HG03139 (cell line): ENCODE data around the gene STK40.
A peak's percentile ranks its signal among the peaks of the same experiment; 100 is the strongest.

ENCODE experiments used
- ATAC-seq: cut with Tn5 transposase; IDR thresholded peaks from one replicate; pipeline ENCODE4 v1.9.1; 2021; ENCODE audit not compliant: unreplicated experiment

STK40 gene

DNA sequence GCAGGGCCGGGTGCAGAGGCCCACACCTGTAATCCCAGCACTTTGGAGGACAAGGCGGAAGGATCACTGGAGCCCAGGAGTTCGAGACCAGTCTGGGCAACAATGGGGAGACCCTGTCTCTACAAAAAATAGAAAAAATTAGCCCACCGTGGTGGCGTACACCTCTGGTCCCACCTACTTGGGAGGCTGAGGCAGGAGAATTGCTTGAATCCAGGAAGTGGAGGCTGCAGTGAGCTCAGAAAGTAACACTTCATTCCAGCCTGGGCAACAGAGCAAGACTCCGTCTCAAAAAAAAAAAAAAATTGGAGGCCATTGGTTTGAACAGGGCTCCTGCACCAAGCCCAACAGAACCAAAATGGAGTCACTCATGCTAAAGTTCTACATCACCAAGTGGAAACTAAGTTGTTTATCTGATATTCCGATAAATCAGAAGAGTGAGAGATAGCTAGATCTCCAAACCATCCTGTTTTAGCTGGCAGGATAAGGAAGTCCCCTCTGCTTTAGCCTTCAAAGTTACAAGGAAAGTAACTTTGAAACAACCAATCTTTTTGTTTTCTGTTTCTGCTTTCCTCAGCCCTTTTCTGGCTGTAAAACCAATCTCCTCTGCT lies 12.8 kb upstream of the STK40 start:
- no peak for ATAC-seq

DNA sequence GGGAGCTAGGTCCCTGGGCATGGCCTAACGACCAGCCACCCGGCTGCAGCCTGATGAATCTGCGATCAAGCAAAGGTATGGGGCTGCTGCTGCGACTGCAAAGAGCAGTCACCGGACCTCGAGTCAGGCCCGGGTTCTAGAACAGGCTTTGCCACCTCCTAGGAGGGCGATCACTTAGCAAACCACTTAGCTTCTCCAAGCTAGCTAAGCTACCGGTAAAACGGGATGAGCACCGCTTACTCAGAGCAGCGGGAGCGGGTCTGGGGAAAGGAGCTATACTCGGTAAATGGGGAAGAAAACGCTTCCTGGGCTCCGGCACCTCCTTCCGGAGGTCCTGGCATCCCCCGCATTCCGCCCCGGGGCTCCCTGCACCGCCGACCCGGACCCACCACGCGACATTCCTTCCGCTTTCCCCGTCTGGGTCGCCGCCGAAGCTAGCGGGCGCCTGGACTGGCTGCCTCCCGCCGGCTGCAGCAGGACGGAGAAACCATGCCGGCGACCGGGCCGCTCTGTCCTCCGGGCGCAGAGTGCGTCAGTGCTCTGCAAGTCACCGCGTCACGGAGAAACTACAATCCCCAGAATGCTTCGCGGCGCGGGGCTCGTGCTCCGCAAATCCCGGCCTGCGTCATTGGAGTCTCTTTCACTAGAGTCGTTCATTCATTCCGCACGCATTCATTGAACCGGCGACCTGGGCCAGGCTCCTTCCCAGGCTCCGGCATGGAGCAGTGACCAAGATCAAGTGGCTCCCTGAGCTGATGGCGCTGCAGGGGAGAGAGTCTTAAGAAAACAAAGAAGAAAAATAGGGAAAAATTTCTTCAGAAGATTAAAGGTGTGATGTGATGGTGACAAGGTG lies 11.9 kb upstream of the STK40 start, which contains the start of gene LSM10:
LSM10 (minus strand) TSS at position 531 of the 853 bp plus-strand sequence. CDS start 3,779 bp downstream, outside the sequence.
- peak; percentile 82 for ATAC-seq

DNA sequence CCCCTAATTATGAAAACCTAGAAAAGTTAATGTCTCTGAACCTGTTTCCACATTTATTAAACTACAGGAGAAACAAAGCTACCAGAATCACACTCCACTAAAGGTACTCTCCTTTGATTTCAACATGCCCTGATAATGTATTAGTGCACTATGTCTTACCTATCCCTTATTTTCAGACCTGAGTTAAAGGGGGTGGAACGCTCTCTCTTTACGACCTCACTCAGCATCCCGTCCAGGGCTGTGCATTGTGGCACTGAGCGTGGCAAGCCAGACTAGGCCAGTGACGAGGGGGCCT lies 11.3 kb upstream of the STK40 start:
- ATAC-seq = no peak

DNA sequence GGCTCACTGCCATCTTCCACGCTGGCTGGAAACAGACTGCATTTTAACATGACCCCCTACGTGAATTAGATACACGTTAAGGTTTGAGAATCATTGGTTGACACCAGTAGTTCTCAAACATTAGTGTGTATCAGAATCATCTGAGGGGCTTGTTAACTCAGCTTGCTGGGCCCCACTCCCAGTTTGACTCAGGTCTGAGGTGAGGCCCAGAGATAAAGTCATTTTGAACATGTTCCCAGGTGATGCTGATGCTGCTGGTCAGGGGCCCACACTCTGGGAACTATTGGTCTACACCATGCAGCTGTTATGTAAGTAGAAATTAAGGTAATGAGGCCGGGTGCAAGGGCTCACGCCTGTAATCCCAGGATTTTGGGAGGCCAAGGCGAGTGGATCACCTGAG lies 10.6 kb upstream of the STK40 start:
- ATAC-seq = no peak

DNA sequence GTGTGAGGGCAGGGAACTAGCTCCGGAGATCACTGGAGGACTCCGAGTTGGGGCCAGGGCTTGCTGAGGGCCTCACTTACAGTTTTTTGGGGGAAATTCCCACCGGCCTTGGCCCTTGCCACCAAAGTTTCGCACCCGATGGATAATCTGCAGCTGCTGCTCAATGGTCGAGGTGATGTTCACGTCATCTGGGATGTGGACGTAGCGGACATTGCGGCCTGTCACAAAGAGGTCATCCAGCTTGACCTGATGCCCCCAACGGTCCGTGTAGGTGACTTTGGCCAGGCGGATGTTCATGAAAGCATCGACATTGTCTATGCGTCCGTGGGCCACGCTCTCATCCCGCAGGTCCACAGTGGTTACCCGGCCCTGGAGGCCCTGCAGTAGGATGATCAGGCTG lies 8.0 kb upstream of the STK40 start:
- ATAC-seq = no peak

DNA sequence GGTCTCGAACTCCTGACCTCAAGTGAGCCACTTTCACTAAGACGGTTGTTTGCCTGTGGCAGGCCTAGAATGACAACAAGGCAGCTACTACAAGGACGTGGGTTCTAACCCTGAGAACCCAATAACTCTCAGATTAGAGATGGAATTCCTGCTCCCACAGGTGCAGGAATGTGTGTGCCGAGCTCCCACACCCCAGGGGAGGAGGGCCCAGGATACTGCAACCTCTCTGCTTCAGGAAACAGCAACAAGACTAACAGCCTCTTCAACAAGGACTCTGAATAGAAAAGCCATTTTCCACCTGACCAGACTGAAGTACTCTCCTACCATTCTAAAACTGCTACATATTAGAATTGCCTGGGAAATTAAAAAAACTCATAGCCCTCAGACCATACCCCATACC lies 7.1 kb upstream of the STK40 start:
- ATAC-seq = no peak

DNA sequence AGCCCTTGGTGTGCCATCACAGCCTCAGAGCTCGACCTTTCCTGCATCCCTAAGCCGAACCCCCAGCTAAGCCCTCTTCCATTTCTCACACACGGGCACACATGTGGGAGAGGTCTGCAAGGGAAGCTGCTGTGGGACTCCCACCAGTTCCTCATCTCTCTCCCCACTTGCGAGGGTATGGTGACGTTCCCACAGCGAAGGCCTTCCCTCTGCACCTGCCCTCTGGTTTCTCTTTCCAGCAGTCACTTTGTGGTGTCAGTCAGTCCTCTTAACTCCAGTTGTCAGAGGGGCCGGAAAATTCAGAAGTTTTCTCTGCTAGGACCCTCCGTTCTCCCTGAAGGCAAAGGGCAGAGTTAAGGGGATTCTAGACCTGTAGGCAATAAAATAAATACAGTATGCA lies 5.5 kb upstream of the STK40 start:
- no peak for ATAC-seq

DNA sequence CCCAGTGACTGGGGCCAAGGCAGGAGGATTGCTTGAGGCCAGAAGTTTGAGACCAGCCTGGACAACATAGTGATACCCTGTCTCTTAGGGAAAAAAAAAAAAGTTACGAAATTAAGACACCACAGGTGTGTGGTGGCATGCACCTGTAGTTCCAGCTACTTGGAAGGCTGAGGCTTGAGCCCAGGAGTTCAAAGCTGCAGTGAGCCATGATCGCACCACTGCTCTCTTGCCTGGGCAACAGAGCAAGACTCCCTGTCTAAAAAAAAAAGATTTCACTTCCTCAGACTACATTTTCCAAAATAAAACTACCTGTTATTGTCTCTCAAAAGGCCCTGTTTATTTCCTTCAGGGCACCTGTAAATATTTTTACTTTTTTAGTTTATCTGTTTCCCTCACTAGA lies 4.7 kb upstream of the STK40 start:
- no peak for ATAC-seq

DNA sequence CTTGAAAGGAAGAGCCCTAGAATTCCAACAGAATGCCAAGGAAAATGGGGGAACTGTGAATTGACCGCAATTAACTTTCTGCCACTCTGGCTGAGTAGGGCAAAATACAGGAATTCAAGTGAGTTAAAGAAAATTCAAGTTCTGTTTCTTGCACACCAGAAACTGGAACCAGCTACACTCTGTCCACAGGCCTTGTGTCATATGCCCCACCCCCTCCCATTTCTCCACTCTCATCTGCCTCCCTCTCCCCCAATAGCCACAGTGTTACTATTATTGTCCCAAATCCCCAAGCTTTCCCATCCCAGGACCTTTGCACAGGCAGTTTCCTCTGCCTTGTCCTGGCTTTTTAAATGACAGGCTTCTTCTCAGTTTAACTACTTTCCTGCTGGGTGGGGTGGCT lies 4.3 kb upstream of the STK40 start:
- no peak for ATAC-seq

DNA sequence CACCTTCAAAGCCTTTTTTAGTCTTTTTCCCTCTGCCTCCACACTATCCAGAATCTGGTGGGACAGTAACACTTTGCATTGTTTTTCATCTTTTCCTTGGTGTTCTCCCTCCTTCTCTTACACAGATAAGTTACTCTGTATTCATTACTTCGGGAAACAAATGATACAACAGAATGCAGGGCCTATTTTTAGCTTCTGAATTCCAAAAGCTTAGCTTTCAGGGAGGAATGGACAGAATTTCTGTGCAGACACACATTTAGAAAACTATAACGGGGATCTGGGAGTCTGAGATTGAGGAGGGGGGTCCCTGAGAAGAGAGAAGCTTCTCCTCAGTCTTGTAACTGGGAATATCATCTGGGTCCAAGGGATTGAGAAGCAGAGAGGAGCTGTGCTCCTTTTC lies 3.5 kb upstream of the STK40 start:
- ATAC-seq = no peak

DNA sequence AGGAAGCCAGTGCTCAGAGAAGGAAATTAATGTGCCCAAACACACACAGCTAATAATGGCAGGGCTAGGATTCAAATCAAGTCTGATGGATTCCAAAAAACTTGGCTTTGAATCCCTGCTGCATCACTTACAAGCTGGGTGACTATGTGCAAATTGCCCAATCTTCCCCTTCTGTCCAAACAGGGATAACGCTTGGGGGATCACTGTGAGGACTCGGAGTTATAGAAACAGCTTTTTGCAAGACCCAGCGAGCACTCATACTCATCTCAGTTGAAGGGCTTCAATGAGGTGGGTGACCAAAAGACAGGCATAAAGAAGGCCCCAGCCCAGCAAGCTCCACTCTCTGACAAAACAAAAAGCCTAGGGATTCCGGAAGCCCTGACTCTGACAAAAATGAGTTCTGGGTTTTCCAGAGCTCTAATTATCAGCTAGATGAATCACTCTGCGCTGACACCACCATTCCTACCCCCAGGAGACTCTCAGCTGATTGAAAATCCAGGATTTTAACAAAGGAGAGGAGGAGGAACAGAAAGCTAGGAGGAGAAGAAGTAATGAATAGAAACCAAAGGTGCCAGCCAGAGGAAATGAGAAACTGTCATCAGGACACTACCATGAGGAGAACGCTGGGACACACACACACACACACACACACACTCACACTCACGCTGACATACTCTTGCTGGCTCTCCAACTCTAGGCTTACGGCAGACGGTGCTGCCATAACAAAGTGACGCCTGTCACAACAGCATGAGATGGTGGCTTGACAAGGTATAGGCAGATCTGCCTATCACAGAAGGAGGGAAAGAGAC lies 1.6 kb upstream of the STK40 start:
- ATAC-seq = no peak

DNA sequence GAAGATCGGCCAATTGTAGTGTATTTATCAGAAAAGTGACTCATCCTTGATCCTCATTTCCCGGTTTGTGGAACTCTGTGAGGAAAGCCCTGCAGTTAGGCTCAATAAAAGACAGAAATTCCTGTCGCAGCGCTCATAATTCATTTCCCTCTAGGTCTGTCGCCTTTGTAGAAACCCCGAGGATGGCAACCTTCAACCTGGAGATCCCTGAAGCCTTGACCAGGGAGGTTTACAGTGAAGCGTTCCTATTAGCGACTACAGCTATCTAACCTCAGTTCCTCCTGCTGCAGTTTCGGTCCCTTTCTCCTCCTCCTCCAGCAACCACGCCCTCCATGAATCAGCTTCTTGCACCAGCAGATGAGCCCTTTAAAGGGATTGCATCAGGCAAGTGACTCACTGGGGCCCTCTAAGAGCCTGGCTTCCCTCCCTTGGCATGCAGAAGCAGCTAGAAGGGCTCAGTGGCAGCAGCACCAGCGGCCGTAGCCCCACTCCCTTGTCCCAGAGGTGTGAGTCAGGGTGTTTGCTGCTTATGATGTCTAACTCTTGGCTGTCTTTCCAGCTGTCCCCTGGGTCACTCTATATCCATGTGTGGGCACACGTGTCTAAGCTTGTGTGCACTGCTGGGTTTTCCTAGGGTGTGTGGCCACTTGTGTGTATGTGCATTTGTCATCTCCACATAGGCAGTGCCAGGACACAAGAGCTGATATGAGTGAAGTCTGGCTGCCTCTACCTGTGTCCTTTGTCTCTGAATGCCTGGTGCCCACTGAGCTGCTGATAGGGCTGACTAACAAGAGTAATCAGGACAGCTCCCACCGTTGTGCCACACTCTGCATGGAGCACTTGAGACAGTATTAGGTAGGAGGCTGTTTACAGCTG lies 779 bp upstream of the STK40 start:
- ATAC-seq = no peak

DNA sequence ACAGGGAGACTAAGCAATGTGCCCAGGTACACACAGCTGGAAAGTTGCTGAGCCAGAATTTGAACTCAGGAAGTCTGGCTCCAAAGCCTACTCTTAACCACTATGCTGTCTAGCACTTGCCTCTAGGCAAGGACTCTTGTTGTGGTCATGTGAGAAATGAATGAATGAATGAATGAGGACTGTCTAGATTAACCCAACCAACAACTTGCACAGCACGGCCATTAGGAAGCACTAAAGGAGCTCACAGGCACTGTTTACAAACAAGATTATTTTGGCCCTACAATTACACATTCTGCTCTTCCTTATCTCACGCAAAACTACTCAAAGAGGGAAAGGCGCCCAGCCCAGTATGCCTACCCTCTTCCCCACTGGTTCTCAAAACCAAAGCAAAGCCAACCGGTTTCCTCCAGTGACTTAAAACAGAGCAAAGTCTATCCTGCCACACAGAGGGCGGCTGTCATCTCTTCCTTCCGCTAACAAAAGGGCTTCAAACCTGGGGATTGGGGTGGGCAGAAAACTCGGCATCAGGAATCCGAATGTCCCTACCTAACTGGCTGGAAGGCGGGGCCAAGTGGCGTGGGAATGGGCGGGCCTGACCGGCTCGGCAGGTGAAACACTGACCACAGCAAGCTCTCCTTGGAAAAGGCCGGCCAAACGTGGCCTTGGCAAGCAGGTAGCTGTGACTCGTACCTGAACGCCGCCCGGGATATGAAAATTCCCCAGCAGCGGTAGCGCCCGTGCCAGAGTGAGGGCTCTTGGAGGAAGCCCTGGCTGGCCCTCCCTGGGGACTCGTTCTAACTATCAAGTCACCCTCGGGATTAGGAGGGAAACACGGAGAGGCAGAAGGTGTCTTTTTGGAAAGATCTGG lies 948 bp downstream of the STK40 start:
- ATAC-seq = no peak

DNA sequence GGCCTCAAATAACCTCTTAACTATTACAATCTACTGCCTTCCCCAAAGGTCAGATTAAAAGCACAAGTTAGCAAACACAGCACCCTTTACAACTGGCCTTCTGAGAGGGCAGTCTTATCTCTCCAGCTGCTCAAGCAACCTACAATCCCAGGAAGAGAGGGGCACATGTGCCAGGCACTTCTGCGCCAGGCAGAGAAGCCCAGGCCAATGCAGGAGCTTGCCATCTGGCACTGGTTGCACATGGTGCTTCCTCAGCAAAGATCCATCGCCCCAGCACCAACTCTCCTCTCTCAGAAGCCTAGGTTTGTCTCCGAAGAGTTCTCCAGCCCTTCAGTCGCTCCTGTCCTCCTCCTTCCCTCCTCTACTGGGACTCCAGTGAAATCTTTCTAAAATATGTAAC lies 2.5 kb downstream of the STK40 start:
- no peak for ATAC-seq

DNA sequence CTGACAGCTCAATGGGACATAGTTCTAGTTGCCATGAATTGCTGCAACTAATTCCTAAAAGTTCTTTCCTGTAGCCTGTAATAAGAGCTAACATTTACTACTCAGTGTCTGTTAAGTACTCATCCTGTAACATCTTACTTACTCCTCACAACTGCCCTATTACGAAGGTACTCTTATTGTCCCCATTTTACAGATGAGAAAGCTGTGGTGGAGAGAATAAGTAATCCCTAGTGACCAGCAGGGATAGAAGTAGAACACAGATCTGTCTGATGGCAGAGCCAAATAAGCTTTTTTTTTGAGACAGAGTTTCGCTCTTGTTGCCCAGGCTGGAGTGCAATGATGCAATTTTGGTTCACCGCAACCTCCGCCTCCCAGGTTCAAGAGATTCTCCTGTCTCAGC lies 3.1 kb downstream of the STK40 start:
- no peak for ATAC-seq

DNA sequence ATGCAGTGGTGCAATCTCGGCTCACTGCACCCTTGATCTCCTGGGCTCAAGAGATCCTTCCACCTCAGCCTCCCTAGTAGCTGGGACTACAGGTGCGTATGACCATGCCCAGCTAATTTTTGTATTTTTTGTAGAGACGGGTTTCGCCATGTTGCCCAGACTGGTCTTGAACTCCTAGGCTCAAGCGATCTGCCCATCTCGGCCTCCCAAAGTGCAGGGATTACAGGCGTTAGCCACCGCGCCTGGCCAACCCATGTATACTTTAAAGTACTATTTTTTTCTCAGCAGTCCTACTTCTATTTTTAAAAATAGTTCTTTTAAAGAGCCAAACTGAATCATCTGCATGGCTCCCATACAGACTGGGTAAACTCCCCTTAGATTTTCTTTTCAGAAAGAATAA lies 3.5 kb downstream of the STK40 start:
- no peak for ATAC-seq

DNA sequence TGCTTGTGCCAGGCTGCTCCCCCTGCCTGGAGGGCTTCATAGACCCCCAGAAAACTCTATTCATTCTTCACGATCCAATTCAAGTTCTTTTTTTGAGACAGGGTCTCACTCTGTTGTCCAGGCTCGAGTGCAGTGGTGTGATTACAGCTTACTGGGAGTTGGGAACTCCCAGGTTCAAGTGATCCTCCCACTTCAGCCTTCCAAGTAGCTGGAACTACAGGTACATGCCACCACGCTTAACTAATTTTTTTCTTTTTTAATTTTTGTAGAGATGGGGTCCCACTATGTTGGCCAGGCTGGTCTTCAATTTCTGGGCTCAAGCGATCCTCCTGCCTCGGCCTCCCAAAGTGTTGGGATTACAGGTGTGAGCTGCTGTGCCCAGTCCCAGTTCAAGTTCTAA lies 4.3 kb downstream of the STK40 start:
- ATAC-seq = no peak

DNA sequence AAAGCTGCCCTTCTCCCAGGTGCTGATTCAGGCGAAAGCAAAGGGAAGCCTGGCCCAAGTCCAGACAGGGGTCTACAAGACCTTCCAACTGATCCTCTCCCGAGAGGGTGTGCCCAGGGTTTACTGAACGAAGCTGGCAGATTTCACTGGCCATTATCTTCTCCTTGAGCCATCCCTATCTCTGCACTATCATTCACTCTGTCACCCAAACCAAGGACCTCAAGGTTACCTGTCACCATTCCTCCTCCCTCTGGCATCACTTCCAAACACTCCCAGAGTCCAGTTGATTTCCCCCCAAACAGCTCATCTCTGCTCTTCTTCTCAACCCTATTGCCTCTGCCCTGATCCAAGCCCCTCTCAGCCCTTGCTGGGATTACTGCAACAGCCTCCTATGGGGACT lies 4.9 kb downstream of the STK40 start:
- no peak for ATAC-seq

DNA sequence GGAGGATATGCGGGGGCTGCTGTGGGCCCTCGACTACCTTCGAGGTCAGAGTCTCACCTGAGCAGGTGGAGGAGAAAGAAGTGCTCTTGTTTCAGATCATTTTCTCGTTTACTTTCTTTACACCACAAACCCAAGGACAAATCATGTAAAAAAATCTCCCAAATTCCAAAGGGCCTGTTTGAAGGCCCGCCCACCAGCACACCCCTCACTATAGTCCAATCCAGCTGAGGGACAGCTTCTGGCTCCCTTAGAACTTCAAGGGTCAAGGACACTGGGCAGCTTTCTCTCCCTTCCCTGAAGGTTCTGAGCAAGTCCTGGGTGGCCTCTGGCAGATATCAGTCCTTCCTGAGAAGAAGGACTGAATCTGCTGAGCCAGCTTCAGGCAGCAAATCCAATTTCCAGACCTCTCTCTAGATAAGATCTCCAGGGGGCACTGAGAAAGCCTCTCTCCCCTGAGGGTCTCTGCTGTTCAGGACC lies 5.5 kb downstream of the STK40 start:
- no peak for ATAC-seq
